Activated T-cell treated with anti-CD3 and anti-CD28 coated beads, Interleukin-2, amount 50 U/mL, for 1 hour (primary cell): ENCODE data around the gene HYDIN.
"Not testable (repeated sequence)": the region's sequence is repeated elsewhere in the genome, so short reads cannot be mapped to it uniquely, and the experiment has no call there.

ENCODE experiments used
- DNase-seq: peaks from one replicate; pipeline ENCODE4 v3.0.0-alpha.2; 2020

The HYDIN gene

DNA sequence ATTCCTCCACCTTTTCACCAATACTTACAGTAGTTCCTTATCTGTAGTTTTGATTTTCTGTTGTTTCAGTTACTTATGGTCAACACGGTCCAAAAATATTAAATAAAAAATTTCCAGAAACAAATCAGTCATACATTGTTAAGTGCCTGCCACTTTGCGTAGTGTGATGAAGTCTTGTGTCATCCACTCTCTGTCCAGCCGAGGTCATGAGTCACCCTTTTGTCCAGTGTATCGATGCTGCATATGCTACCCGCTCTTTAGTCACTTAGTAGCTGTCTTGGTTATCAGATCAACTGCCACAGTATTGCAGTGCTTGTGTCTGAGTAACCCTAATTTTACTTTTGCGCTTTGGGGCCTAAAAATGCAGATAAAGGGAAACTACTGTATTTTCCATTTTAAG, 146.9 kb downstream of the HYDIN start:
- not testable (repeated sequence) for DNase-seq

- DNase-seq, result not testable (repeated sequence)
Measured at GRCh38 chr16:71080777-71081176, 149.7 kb downstream of the HYDIN start.

DNA sequence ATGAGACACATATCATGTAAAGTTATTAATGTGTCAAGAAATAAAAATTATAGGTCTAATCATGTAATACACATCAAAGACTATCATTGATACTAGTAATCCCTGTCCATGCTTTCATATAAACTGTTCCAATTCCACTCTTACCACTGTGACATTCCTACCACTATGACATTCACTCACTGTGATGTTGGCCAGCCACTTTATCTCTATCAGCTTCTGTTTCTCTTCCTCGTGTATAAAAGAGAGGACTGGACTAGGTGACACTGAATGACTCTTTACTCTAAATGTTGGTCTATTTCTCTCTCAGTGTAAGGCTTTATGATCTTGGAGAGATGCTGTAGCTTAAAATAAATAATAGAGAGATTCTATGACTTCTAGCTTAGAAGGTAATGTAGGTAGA, 150.3 kb downstream of the HYDIN start:
- not testable (repeated sequence) for DNase-seq

DNA sequence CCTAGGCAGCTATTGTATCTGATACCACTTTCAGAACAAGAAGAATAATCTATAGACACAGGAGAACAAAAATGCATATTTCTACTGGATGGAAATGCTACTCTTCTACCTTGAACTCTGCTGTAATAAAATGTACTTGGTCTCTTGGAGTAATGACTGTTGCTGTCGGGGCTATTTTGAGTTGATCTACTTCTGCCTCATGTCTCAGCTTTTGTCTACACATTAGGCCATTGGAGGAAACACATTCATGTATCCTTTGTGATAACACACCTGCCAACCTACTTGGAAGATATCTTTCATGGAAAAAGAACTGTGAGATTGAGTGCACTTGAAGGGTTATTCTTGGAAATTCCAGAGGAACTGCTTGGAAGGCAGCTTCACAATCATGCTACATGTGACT, 159.9 kb downstream of the HYDIN start:
- not testable (repeated sequence) for DNase-seq

DNA sequence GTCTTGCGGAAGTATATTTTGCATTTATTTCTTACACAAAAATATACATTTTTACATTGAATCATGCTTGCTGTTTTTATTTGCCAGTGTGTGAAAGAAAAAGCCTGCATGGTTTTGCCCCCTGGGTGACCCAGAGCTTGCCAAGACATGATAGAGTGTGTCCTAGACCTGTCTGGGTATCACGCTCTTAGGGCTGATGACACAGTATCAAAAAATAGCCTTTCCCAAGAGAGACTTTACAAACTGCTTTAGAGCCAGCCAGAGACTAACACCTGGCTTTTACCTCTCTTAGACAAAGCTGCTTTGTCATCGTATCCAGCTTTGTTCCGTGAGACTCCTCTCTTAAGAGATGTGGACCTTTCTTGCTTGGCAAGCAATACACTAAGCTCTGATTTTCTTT, 160.7 kb downstream of the HYDIN start:
- not testable (repeated sequence) for DNase-seq

DNA sequence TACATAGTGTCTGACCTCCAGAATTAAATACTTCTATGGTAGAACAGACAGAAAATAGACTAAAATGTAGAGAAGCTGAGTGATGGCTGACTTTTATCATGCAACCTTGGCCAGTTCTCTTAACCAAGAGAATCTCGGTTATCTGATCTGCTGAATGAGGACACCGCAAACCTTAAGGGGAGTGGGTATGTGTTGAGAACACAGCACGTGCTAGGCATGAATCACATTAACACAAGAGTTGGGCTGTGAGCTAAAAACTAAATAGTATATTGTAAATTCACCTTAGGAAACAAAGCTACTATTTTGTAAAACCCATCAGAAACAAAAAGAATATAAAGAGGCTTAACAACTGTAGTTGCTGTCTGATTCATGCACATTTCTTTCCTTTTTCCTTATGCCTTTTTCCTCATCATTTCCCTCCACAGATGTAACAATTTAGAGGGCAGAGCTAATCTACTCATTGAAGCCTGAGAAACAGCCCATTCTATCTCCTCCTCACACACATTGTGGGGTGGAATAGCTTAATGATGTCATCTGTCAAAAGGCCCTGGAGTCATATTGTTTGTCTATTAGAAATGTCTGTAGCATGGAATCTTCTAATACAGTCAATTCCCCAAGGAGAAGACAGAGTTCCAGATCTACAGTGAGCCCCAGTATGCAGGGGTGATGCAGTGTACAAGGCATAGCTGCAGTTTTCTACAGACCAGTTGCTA, 176.5 kb downstream of the HYDIN start:
- not testable (repeated sequence) for DNase-seq

DNA sequence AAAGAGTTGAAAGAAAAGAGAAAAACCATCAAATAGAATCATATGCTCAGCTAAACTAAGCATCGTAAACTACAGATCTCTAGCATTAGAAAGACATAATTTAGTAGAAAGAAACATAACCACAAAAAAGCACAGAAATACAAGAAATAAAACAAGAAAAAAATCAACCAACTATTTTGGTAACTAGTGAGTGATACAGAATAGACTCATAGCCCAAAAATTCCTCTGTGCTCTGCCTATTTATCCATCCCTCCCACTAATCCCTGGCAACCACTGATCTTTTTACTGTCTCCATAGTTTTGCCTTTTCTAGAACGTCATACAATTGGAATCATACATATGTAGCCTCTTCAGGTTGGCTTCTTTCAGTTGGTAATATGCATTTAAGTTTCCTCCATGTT, 180.2 kb downstream of the HYDIN start:
- not testable (repeated sequence) for DNase-seq

GRCh38 chr16:71039368-71040111, 191.0 kb downstream of the HYDIN start:
- DNase-seq, result not testable (repeated sequence)

GRCh38 chr16:71038421-71038820, 192.1 kb downstream of the HYDIN start:
- DNase-seq, result not testable (repeated sequence)

DNA sequence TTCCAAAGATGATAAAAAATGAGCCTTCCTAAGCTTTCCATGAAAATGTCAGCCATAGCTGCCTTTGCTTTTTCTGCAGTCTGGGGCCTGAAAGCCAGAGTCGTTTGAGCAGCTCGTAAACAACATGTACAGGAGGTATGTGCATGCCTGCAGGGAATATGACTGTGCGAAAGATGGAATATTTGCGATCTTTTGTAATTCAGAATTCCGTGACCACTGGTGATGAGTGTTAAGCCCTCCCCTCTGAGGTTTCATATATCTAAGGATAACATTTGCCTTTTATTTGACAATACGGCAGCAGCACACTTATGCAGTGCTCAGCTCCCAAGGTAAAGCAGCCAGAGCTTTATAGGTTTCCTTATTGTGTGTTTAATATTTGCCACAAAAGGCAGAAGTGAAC, 192.5 kb downstream of the HYDIN start:
- DNase-seq, result not testable (repeated sequence)

DNA sequence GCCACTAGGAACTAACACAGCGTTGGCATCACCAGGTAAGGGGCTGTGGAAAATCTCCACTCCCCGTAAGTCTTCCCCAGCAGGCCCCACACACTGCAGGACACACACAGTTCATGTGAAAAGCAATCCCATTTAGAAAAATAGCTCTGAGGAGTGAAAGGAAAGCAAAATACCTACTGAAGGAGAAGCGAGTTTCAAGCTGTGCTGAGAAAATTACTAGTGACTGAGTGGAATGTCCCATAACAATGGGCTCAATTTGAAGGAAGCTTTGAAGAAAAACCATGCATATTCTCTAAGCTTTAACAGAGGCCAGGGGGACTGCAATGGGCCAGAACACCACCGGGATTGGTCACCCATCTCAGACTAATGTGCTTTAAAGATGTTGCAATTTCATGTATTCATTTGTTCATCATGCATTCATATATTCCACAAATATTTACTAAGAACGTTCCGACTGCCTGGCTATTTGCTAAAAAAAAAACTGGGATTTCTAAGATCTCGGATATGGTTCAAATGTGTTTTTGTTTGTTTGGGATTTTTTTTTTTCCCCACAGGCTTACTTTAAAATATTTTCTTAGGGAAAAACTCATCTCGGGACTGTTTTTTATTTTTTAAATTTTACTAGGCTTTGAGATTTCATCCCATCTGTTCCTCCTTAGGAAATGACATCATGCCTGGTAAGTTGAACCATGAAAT, 202.3 kb downstream of the HYDIN start:
- DNase-seq, result not testable (repeated sequence)

GRCh38 chr16:71027511-71027910, 203.0 kb downstream of the HYDIN start:
- DNase-seq, result not testable (repeated sequence)

GRCh38 chr16:71023851-71024439, 206.6 kb downstream of the HYDIN start:
- DNase-seq, result not testable (repeated sequence)

- DNase-seq, result not testable (repeated sequence)
Measured at GRCh38 chr16:71021961-71022537, 208.5 kb downstream of the HYDIN start.

DNA sequence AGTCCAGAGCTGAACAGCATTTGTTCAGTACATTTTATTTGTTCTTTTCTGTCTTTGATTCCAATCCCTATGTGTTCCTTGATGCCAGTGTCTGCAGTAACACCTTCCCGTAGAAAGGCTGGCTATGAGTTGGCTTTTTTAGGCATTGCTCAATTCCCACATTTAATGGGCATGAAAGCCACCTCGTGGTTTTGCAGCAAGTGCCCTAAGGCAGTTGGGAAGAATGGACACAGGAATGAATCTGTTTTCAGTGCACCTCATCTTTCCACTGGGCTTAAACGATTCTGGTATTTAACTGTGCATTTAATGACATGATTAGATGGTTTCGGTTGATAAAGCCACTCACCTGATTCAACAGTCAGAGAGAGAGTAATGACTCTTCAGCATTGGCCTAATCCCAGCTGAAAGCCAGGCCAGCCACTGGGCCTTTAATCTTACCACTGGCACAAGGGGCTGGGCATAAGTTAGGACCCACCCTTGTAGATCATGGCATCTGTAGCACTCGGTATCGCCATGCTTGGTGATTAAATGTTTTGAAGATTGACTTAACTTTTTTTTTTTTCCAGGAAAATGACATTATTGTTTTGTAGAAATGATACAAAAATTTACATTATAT, 211.3 kb downstream of the HYDIN start:
- DNase-seq, result not testable (repeated sequence)

DNA sequence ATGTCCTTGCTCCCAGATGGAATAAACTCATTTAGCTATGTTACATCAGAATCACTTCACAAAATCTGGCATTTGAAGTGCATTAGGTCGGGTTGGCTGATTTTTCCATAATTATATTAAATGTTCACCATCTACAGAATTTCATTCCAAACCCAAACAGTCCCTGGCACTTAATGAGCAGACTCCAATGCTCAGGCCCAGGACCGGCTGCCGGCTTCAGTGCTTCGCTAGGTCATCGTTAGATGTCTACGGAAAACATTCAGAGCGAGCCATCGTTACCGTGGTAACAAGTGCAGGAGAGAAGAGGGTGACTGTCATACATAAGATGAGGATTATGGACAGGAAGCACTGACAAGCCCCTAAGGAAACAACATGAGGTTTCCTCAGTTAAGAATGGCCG, 215.1 kb downstream of the HYDIN start:
- not testable (repeated sequence) for DNase-seq

- DNase-seq, result not testable (repeated sequence)
Measured at GRCh38 chr16:71009440-71010223, 220.9 kb downstream of the HYDIN start.

DNA sequence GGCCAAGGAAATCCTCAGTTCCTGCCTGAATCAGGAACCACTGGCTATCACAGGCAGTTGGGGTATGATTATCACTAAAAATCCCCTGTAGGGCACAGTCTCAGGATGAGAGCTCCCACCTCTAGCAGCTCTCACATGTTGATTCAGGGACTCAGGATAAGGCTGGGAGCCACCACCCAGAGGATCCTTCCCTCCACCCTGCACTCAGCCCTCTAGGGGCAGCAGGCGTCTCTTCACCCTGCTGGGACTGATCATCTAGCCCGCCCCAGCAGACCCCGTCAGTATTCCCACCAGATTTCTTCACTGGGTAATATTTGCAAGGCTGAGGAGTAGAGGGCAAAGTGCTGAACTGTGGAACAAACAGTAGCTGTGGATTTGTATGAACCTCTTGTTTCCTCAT, 224.0 kb downstream of the HYDIN start:
- not testable (repeated sequence) for DNase-seq

- DNase-seq, result not testable (repeated sequence)
Measured at GRCh38 chr16:70999735-71000134, 230.8 kb downstream of the HYDIN start.

- not testable (repeated sequence) for DNase-seq
Measured at GRCh38 chr16:70995799-70996198, 234.7 kb downstream of the HYDIN start.

DNA sequence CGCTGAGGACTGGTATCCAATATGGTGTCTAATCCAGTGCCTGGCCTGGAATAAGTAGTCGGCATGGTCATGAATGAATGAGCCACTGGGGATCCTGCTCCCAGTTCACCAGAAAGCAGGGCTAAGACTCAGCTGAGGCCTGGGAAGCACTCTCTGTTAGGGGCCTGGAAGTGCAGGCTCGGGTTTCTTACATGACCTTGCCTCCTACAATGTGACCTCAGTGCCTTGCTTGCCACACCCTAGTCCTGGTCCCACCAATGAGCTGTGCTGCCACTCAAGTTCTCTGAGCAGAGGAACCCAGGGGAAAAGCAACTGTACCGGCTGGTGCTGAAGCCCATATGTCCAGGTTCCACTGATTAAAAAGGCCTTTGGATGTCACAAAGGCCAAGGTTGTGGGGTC, 238.0 kb downstream of the HYDIN start:
- not testable (repeated sequence) for DNase-seq
